HepG2 (cell line): ENCODE data around the gene MAN1A1. TPM values are rescaled to one million over a fixed set of nuclear protein-coding genes. Genes with fewer than 3 reads are reported as not detected.
A peak's percentile ranks its signal among the peaks of the same experiment; 100 is the strongest.

Experiments
- ARID3A ChIP-seq: IDR thresholded peaks from 2 replicates; pipeline ENCODE4 v1.6.1; 2012; ENCODE audit warnings: low read depth, low read length, improper control_type of control experiment
- FLYWCH1 ChIP-seq: sonication (generic); formaldehyde crosslinking; IDR thresholded peaks from 2 replicates; pipeline ENCODE4 v1.8.1; 2023; ENCODE audit warnings: mild to moderate bottlenecking, missing genetic modification reagents
- HOXD1 ChIP-seq: sonication (generic); formaldehyde crosslinking; IDR thresholded peaks from 2 replicates; pipeline ENCODE4 v1.5.0; 2020; ENCODE audit warnings: missing genetic modification reagents
- MATR3 ChIP-seq: sonication (generic); formaldehyde crosslinking; IDR thresholded peaks from 2 replicates; pipeline ENCODE4 v1.4.0; 2020; ENCODE audit warnings: missing genetic modification reagents
- MYNN ChIP-seq: sonication (generic); formaldehyde crosslinking; IDR thresholded peaks from 2 replicates; pipeline ENCODE4 v1.4.0; 2020; ENCODE audit warnings: mild to moderate bottlenecking, low read depth, missing genetic modification reagents
- RFX5 ChIP-seq: IDR thresholded peaks from 2 replicates; pipeline ENCODE4 v1.6.1; 2011; ENCODE audit warnings: low read depth, low read length, improper control_type of control experiment
- SYNCRIP ChIP-seq: fragments of 200-400 bp; formaldehyde crosslinking; IDR thresholded peaks from 2 replicates; pipeline ENCODE4 v1.6.1; 2018; ENCODE audit warnings: mild to moderate bottlenecking, low read depth, low read length; ENCODE audit not compliant: insufficient read depth
- ZBTB7B ChIP-seq: sonication (generic); formaldehyde crosslinking; IDR thresholded peaks from 2 replicates; pipeline ENCODE4 v1.4.0; 2020; ENCODE audit warnings: missing genetic modification reagents
- ZC3H4 ChIP-seq: sonication (generic); formaldehyde crosslinking; IDR thresholded peaks from 2 replicates; pipeline ENCODE4 v1.4.0; 2020; ENCODE audit warnings: missing genetic modification reagents, borderline replicate concordance
- ZNF34 ChIP-seq: sonication (generic); formaldehyde crosslinking; IDR thresholded peaks from 2 replicates; pipeline ENCODE4 v1.4.0; 2020; ENCODE audit warnings: mild to moderate bottlenecking, missing genetic modification reagents, borderline replicate concordance
- ZNF382 ChIP-seq: sonication (generic); formaldehyde crosslinking; IDR thresholded peaks from 2 replicates; pipeline ENCODE4 v1.5.0; 2020; ENCODE audit warnings: missing genetic modification reagents, mild to moderate bottlenecking, borderline replicate concordance
- ZNF510 ChIP-seq: sonication (generic); formaldehyde crosslinking; IDR thresholded peaks from 2 replicates; pipeline ENCODE4 v1.4.0; 2020; ENCODE audit warnings: low read depth, mild to moderate bottlenecking, missing genetic modification reagents
- ZNF552 ChIP-seq: sonication (generic); formaldehyde crosslinking; IDR thresholded peaks from 2 replicates; pipeline ENCODE4 v1.9.0; 2022; ENCODE audit warnings: missing genetic modification reagents, mild to moderate bottlenecking, borderline replicate concordance
- ZNF563 ChIP-seq: sonication (generic); formaldehyde crosslinking; IDR thresholded peaks from 2 replicates; pipeline ENCODE4 v1.8.0; 2022; ENCODE audit warnings: mild to moderate bottlenecking, moderate library complexity, missing genetic modification reagents
- ZNF724P ChIP-seq: sonication (generic); formaldehyde crosslinking; IDR thresholded peaks from 2 replicates; pipeline ENCODE4 v1.8.0; 2022; ENCODE audit warnings: missing genetic modification reagents, borderline replicate concordance
- ZNF879 ChIP-seq: sonication (generic); formaldehyde crosslinking; IDR thresholded peaks from 2 replicates; pipeline ENCODE4 v1.8.1; 2023; ENCODE audit warnings: missing genetic modification reagents
- polyA plus RNA-seq, 8 experiments: library from polyadenylated mRNA; depleted of rRNA in 3 of 8; stranded (reverse) in 7 of 8; unstranded in 1 of 8; fragments of >200 nt; fragmentation: Illumina TruSeq in 4 of 8; extraction: Trizol in 4 of 8; gene quantifications; 2 replicates each; pipeline versions ENCODE4 v1.2.1 to v1.2.3, GENCODE V29; 2011 to 2016; ENCODE audit warnings: low read depth in 4 of 8, missing spikeins in 1 of 8, mixed read lengths in 1 of 8; ENCODE audit not compliant: insufficient read depth in 1 of 8
- total RNA-seq, 5 experiments: library from RNA; depleted of rRNA; stranded (reverse); fragments of >200 nt; fragmentation: Illumina TruSeq; extraction: Trizol; gene quantifications; 2 replicates each; pipeline ENCODE4 v1.2.3, GENCODE V29; 2016; ENCODE audit warnings: low read depth in 1 of 5
- TF ChIP-seq, protein P1 (sequence below): sonication (generic); formaldehyde crosslinking; IDR thresholded peaks from 2 replicates; pipeline ENCODE4 v1.4.0; 2020; ENCODE audit warnings: missing genetic modification reagents; ENCODE audit errors: not compliant biosample characterization
- TF ChIP-seq, protein P2 (sequence below): sonication (generic); formaldehyde crosslinking; IDR thresholded peaks from 2 replicates; pipeline ENCODE4 v1.5.0; 2020; ENCODE audit warnings: mild to moderate bottlenecking, missing genetic modification reagents, borderline replicate concordance
- TF ChIP-seq, protein P3 (sequence below): sonication (generic); formaldehyde crosslinking; IDR thresholded peaks from 2 replicates; pipeline ENCODE4 v1.8.0; 2022; ENCODE audit warnings: mild to moderate bottlenecking, missing genetic modification reagents, moderate library complexity
- TF ChIP-seq, protein P4 (sequence below): sonication (generic); formaldehyde crosslinking; IDR thresholded peaks from 2 replicates; pipeline ENCODE4 v1.9.0; 2021; ENCODE audit warnings: missing genetic modification reagents, borderline replicate concordance

Gene MAN1A1
- total and polyA plus RNA-seq, 2 of the 13 experiments (the other 11 are each of a cell fraction or from before 2014, with no cell fraction given), result 156 to 236 TPM

DNA sequence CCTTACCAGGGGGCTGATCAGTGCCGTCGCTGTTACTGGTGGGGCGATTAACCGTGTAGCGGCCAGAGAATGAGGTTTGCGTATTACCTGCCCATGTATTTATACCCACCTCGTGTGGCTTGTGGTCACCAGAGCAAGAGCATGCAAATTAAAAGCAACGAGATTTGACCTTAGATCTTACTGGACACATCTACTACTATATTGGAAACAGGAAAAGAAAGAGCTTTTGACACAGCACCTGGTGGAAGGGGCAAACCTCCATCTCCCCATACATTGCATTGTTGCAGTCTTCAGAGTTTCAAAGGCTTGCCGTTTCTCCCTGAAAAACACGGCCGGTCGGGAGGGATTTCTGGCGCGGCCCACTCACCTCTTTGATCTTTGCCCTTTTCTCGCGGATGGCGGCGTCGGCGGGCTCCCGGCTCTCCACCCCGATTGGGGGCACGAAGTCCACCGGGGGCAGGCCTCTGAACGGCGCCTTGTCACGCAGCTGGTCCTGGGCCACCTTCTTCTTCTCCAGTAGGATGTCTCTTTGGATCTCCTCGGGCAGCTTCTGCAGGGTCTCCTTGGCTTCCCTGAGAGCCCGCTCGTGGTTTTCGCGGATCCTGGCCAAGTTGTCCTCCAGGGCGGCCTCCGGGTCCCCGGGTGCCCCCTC is 1.3 kb downstream of the MAN1A1 start (continued):
- TF ChIP-seq, protein P1, sequence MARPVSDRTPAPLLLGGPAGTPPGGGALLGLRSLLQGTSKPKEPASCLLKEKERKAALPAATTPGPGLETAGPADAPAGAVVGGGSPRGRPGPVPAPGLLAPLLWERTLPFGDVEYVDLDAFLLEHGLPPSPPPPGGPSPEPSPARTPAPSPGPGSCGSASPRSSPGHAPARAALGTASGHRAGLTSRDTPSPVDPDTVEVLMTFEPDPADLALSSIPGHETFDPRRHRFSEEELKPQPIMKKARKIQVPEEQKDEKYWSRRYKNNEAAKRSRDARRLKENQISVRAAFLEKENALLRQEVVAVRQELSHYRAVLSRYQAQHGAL (CRISPR knock-in tag), result peak; percentile 42
- peak; percentile 49; the same call in 1 of the 2 replicates for TF ChIP-seq HOXD1 (CRISPR knock-in tag)
- no peak; the same call in 1 of the 2 replicates for TF ChIP-seq MYNN (CRISPR knock-in tag)
- TF ChIP-seq, protein P2, sequence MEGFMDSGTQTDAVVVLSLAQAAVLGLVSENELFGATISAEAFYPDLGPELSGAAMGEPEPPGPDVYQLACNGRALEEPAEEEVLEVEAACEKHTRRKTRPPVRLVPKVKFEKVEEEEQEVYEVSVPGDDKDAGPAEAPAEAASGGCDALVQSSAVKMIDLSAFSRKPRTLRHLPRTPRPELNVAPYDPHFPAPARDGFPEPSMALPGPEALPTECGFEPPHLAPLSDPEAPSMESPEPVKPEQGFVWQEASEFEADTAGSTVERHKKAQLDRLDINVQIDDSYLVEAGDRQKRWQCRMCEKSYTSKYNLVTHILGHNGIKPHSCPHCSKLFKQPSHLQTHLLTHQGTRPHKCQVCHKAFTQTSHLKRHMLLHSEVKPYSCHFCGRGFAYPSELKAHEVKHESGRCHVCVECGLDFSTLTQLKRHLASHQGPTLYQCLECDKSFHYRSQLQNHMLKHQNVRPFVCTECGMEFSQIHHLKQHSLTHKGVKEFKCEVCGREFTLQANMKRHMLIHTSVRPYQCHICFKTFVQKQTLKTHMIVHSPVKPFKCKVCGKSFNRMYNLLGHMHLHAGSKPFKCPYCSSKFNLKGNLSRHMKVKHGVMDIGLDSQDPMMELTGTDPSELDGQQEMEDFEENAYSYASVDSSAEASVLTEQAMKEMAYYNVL (CRISPR knock-in tag), result no peak; the same call in 1 of the 2 replicates
- TF ChIP-seq ZNF563 (CRISPR knock-in tag), result no peak; the same call in 1 of the 2 replicates
- TF ChIP-seq ZNF724P (CRISPR knock-in tag), result no peak
- TF ChIP-seq SYNCRIP, result no peak
- TF ChIP-seq, protein P3, sequence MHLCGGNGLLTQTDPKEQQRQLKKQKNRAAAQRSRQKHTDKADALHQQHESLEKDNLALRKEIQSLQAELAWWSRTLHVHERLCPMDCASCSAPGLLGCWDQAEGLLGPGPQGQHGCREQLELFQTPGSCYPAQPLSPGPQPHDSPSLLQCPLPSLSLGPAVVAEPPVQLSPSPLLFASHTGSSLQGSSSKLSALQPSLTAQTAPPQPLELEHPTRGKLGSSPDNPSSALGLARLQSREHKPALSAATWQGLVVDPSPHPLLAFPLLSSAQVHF (CRISPR knock-in tag), result no peak
- no peak for TF ChIP-seq RFX5
- TF ChIP-seq MATR3 (CRISPR knock-in tag), result no peak
- TF ChIP-seq ZNF382 (CRISPR knock-in tag), result no peak
- TF ChIP-seq, protein P4, sequence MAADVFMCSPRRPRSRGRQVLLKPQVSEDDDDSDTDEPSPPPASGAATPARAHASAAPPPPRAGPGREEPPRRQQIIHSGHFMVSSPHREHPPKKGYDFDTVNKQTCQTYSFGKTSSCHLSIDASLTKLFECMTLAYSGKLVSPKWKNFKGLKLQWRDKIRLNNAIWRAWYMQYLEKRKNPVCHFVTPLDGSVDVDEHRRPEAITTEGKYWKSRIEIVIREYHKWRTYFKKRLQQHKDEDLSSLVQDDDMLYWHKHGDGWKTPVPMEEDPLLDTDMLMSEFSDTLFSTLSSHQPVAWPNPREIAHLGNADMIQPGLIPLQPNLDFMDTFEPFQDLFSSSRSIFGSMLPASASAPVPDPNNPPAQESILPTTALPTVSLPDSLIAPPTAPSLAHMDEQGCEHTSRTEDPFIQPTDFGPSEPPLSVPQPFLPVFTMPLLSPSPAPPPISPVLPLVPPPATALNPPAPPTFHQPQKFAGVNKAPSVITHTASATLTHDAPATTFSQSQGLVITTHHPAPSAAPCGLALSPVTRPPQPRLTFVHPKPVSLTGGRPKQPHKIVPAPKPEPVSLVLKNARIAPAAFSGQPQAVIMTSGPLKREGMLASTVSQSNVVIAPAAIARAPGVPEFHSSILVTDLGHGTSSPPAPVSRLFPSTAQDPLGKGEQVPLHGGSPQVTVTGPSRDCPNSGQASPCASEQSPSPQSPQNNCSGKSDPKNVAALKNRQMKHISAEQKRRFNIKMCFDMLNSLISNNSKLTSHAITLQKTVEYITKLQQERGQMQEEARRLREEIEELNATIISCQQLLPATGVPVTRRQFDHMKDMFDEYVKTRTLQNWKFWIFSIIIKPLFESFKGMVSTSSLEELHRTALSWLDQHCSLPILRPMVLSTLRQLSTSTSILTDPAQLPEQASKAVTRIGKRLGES (CRISPR knock-in tag), result no peak; the same call in 1 of the 2 replicates
- no peak for TF ChIP-seq ZNF552 (CRISPR knock-in tag)
- TF ChIP-seq ZNF34 (CRISPR knock-in tag), result no peak; the same call in 1 of the 2 replicates
- TF ChIP-seq ZC3H4 (CRISPR knock-in tag), result peak; percentile 91; the same call in 1 of the 2 replicates
- 0 out of 2 replicates have a peak, but pooled peaks have one; percentile 15 for TF ChIP-seq FLYWCH1
- peak; percentile 52; the same call in 1 of the 2 replicates for TF ChIP-seq ZNF879
- no peak for TF ChIP-seq ZNF510 (CRISPR knock-in tag)
- no peak; the same call in 1 of the 2 replicates for TF ChIP-seq ARID3A
- TF ChIP-seq ZBTB7B (CRISPR knock-in tag), result peak; percentile 83; the same call in 1 of the 2 replicates
